Measurements from ENCODE around the gene NOP16.

Gene NOP16

DNA sequence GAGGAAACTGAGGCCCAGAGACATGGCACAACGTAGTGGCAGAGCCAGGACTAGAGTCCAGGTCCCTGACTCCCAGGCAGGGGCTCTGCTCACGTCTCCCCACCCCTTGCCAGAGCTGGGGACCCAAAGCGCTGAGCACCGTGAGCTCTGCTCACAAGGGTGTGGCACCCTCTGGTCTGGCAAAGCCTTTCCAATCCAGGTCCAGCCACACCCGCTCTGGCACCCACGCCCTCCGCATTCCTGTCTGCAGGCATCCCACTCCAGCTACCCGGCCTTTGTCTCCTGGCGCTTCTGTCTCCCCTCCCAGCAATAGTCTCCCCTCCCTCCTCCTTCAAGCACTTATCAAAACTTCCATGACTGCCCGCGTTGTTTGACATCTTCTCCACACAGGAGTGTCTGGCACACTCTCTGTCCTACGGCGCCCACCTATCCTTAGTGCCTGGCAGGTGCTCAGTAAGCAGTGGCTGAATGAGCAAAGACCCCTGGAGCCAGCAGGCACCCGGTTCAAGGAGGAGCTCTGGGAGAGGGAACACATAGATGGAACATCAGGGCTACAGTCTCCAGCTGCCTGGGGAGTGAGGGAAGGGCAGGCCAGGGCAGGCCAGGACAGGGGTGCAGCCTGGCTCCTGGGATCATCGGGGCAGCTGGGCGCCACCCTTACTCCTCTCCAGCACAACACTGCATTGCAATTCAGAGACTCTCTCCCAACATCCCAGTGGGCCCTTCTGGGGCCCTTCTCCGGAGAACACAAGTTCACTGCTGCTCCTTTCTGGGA is 12.2 kb upstream of the NOP16 start:
- Histone ChIP-seq H3K4me2 (ENCODE audit: low read depth, low read length) (no peak overlapping the region), H3K79me2 (ENCODE audit: low read length) (peaks cover 6% of the 10 kb centered on the region), H4K20me1 (ENCODE audit: insufficient read depth, low read length) (no peaks in the 10 kb centered on the region), H3K4me1 (ENCODE audit: low read length) (0 out of 2 replicates have a peak, but pooled peaks cover 8% of the 10 kb centered on the region), H3K9me3 (replicated peaks; ENCODE audit: insufficient read depth, low read length) (no peaks in the 10 kb centered on the region), H3K4me3 (ENCODE audit: low read length) (no peak overlapping the region), H3K27ac (ENCODE audit: low read length) (no peak overlapping the region), H3K36me3 (replicated peaks; ENCODE audit: insufficient read depth, low read length) (no peaks in the 10 kb centered on the region), H3F3A (ENCODE audit: insufficient read depth, low read length) (no peaks in the 10 kb centered on the region), H3K9ac (ENCODE audit: low read length) (no peak overlapping the region), H3K9me2 (replicated peaks; ENCODE audit: insufficient read depth, low read length) (no peaks in the 10 kb centered on the region), H2AFZ (ENCODE audit: low read length) (no peak overlapping the region), H3K27me3 (replicated peaks; ENCODE audit: insufficient read depth, low read length) (no peaks in the 10 kb centered on the region)
- TF ChIP-seq, protein P1, sequence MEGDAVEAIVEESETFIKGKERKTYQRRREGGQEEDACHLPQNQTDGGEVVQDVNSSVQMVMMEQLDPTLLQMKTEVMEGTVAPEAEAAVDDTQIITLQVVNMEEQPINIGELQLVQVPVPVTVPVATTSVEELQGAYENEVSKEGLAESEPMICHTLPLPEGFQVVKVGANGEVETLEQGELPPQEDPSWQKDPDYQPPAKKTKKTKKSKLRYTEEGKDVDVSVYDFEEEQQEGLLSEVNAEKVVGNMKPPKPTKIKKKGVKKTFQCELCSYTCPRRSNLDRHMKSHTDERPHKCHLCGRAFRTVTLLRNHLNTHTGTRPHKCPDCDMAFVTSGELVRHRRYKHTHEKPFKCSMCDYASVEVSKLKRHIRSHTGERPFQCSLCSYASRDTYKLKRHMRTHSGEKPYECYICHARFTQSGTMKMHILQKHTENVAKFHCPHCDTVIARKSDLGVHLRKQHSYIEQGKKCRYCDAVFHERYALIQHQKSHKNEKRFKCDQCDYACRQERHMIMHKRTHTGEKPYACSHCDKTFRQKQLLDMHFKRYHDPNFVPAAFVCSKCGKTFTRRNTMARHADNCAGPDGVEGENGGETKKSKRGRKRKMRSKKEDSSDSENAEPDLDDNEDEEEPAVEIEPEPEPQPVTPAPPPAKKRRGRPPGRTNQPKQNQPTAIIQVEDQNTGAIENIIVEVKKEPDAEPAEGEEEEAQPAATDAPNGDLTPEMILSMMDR (IDR thresholded peaks at IDR 0.05; ENCODE audit: low read length): no peak
- TF ChIP-seq EZH2phosphoT487 (IDR thresholded peaks at IDR 0.05; ENCODE audit: low read length) (no peak), EZH2 (optimal IDR thresholded peaks at IDR 0.05; ENCODE audit: low read depth, low read length) (no peak)
- DNase-seq: no peak

DNA sequence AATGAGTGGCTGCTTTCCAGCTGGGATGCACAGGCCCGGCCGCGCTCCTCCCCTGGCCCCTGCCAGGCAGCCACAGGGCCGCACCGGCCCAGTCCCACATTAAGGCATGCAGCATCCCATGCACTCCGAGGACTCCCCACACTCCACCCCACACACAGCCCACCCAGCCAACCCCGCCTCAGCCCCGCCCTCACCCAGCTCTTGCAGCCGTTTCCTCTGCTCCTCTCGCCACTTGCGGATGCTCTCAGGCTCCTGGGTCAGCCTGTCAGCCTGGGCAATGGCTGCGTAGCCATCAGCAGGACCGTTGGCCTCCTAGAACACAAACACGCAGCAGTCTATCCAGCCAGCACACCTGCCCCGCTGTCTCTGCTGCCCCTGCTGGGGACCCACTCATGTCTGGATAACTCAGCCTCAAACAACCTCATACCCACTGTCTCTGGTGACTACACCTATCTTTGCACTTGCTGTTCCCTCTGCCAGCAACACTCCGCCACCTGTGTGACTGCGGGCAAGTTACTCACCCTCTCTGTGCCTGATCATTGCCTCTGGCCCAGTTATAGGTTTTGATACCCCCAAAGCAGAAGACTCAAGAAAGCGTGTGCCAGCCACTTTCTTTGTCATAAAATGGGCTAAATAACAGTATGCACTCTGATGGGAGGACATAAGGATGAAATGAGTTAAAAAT is 9.5 kb upstream of the NOP16 start:
- Histone ChIP-seq H2AFZ (ENCODE audit: low read length) (no peak overlapping the region), H4K20me1 (ENCODE audit: insufficient read depth, low read length) (no peaks in the 10 kb centered on the region), H3K9me2 (replicated peaks; ENCODE audit: insufficient read depth, low read length) (no peaks in the 10 kb centered on the region), H3K36me3 (replicated peaks; ENCODE audit: insufficient read depth, low read length) (no peaks in the 10 kb centered on the region), H3K4me3 (ENCODE audit: low read length) (no peak overlapping the region), H3K27ac (ENCODE audit: low read length) (no peak overlapping the region), H3K9ac (ENCODE audit: low read length) (no peak overlapping the region), H3K4me2 (ENCODE audit: low read depth, low read length) (no peak overlapping the region), H3K9me3 (replicated peaks; ENCODE audit: insufficient read depth, low read length) (no peaks in the 10 kb centered on the region), H3K4me1 (ENCODE audit: low read length) (0 out of 2 replicates have a peak, but pooled peaks cover 8% of the 10 kb centered on the region), H3K27me3 (replicated peaks; ENCODE audit: insufficient read depth, low read length) (no peaks in the 10 kb centered on the region), H3K79me2 (ENCODE audit: low read length) (no peaks in the 10 kb centered on the region), H3F3A (ENCODE audit: insufficient read depth, low read length) (no peaks in the 10 kb centered on the region)
- TF ChIP-seq EZH2 (optimal IDR thresholded peaks at IDR 0.05; ENCODE audit: low read depth, low read length) (no peak), EZH2phosphoT487 (IDR thresholded peaks at IDR 0.05; ENCODE audit: low read length) (no peak)
- TF ChIP-seq, protein P1 (IDR thresholded peaks at IDR 0.05; ENCODE audit: low read length): no peak
- no peak for DNase-seq

DNA sequence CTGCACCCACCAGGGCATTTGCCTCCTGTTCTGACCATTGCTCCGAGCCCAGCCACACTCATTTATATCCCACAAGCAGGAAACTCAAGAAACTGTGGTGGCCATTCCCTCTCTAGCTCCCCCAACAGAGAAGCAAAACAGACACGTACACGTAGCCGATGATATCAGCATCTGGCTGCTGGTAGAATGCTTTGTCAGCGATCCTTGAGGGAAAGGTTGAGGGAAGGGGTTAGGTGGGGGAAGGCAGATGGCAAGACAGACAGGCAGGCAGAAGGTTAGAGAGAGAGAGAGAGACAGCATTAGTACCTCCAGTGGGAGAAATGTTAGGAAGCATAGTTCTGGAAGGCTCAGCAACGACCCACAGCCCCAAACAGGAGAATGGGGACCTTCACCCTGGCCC is 7.9 kb upstream of the NOP16 start:
- no peaks in the 10 kb centered on the region for H4K20me1 ChIP-seq (ENCODE audit: insufficient read depth, low read length)
- no peak overlapping the region; the same call in 1 of the 2 replicates for H3K27ac ChIP-seq (ENCODE audit: low read length)
- TF ChIP-seq, protein P1 (IDR thresholded peaks at IDR 0.05; ENCODE audit: low read length): no peak
- no peak for TF ChIP-seq EZH2 (optimal IDR thresholded peaks at IDR 0.05; ENCODE audit: low read depth, low read length)
- no peak overlapping the region for H3K4me2 ChIP-seq (ENCODE audit: low read depth, low read length)
- H3K9me2 ChIP-seq (replicated peaks; ENCODE audit: insufficient read depth, low read length): no peaks in the 10 kb centered on the region
- peak; percentile 25 for DNase-seq
- H3K79me2 ChIP-seq (ENCODE audit: low read length): peaks cover 1% of the 10 kb centered on the region; the same call in 1 of the 2 replicates
- H3K36me3 ChIP-seq (replicated peaks; ENCODE audit: insufficient read depth, low read length): no peaks in the 10 kb centered on the region
- no peak overlapping the region for H2AFZ ChIP-seq (ENCODE audit: low read length)
- no peak overlapping the region for H3K4me3 ChIP-seq (ENCODE audit: low read length)
- no peaks in the 10 kb centered on the region for H3F3A ChIP-seq (ENCODE audit: insufficient read depth, low read length)
- no peaks in the 10 kb centered on the region for H3K9me3 ChIP-seq (replicated peaks; ENCODE audit: insufficient read depth, low read length)
- 0 out of 2 replicates have a peak, but pooled peaks cover 8% of the 10 kb centered on the region for H3K4me1 ChIP-seq (ENCODE audit: low read length)
- H3K9ac ChIP-seq (ENCODE audit: low read length): no peak overlapping the region
- H3K27me3 ChIP-seq (replicated peaks; ENCODE audit: insufficient read depth, low read length): no peaks in the 10 kb centered on the region

Data from MM.1S (cell line).